ENCODE measurements around the gene SIGLEC11.

DNA sequence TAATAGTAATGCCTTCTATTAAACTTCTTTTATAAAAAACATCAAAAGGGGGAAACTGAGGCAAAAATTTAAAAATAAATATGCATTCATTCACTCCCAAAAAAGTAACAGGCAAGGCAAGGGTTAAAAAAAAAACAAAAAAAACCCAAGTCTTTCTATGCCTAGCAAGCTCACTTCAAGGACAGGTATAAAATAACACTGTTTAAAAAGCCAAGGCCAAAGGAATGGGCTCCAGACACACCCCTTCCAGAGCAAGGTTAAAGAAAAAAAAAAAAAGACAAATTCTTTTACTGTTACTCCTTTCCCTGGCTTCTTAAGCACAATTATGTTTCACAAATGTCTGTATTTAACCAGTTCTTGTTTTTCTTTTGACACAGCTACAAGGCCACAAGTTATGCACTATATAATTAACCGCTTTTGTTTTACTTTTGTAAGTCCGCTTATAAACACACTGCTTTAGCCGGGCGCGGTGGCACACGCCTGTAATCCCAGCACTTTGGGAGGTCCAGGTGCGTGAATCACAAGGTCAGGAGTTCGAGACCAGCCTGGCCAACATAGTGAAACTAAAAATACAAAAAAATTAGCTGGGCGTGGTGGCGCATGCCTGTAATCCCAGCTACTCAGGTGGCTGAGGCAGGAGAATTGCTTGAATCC lies 3.6 kb downstream of the SIGLEC11 start:
- no peak for TF ChIP-seq POLR2A (IDR thresholded peaks at IDR 0.05; ENCODE audit: low read depth, low read length)
- TF ChIP-seq POLR2AphosphoS5 (IDR thresholded peaks at IDR 0.05; ENCODE audit: low read depth, low read length): no peak
- no peak for TF ChIP-seq TAF1 (IDR thresholded peaks at IDR 0.05; ENCODE audit: low read depth, low read length)
- no peak for TF ChIP-seq SPI1 (IDR thresholded peaks at IDR 0.05; ENCODE audit: low read depth, low read length)
- TF ChIP-seq POU2F2 (IDR thresholded peaks at IDR 0.05; ENCODE audit: low read depth, low read length): no peak
- TF ChIP-seq PAX5 (IDR thresholded peaks at IDR 0.05; ENCODE audit: insufficient read depth, low read length, severe bottlenecking): no peak

All from GM12891 (cell line).